CD14-positive monocyte (primary cell): Measurements from ENCODE around the gene FOXP1. TPM values are rescaled to one million over a fixed set of nuclear protein-coding genes. Genes with fewer than 3 reads are reported as not detected.

Source experiments
- DNase-seq, 3 donors: peaks; one replicate each; pipeline ENCODE4 v3.0.0-alpha.2; 2011 to 2022
- H2AFZ ChIP-seq: 2 replicates; pipeline ENCODE4 v1.6.0; 2012; ENCODE audit warnings: mild to moderate bottlenecking, low read depth, low read length, inconsistent platforms; ENCODE audit not compliant: insufficient read depth, poor library complexity, severe bottlenecking
- H3K27ac ChIP-seq, 2 donors: 1 replicate in 1 of 2; 2 replicates in 1 of 2; pipeline ENCODE4 v1.5.1; 2012 to 2013; ENCODE audit warnings: low read length in 2 of 2, control low read depth in 1 of 2, inconsistent platforms in 1 of 2, low read depth in 1 of 2, mild to moderate bottlenecking in 1 of 2
- H3K27me3 ChIP-seq, 2 donors: one replicate each; pipeline versions ENCODE4 v1.6.0 to v1.6.1; 2011 to 2013; ENCODE audit warnings: low read length in 2 of 2; ENCODE audit not compliant: control insufficient read depth in 2 of 2, insufficient read depth in 2 of 2
- H3K36me3 ChIP-seq, 2 donors: replicated peaks in 1 of 2; 1 replicate in 1 of 2; 2 replicates in 1 of 2; pipeline versions ENCODE4 v1.5.1 to v1.6.1; 2012 to 2013; ENCODE audit warnings: low read length in 2 of 2, control low read depth in 1 of 2, inconsistent platforms in 1 of 2, mild to moderate bottlenecking in 1 of 2; ENCODE audit not compliant: insufficient read depth in 2 of 2, control insufficient read depth in 1 of 2
- H3K4me1 ChIP-seq, 2 donors: 1 replicate in 1 of 2; 2 replicates in 1 of 2; pipeline versions ENCODE4 v1.5.1 to v1.6.1; 2012 to 2013; ENCODE audit warnings: low read length in 2 of 2, control low read depth in 1 of 2, inconsistent platforms in 1 of 2, mild to moderate bottlenecking in 1 of 2, moderate library complexity in 1 of 2; ENCODE audit not compliant: insufficient read depth in 2 of 2, control insufficient read depth in 1 of 2
- H3K4me2 ChIP-seq: replicated peaks from 2 replicates; pipeline ENCODE3; 2012; ENCODE audit warnings: low read length, moderate library complexity, mild to moderate bottlenecking; ENCODE audit not compliant: poor library complexity, severe bottlenecking; ENCODE audit errors: extremely low read depth
- H3K4me3 ChIP-seq, 3 experiments: fragments of 200-600 bp in 1 of 3; sonication (generic) in 1 of 3; replicated peaks in 1 of 3; 1 replicate in 2 of 3; 2 replicates in 1 of 3; pipeline ENCODE4 v1.5.1; 2011 to 2013; ENCODE audit warnings: low read length in 3 of 3, mild to moderate bottlenecking in 3 of 3, control low read depth in 2 of 3, low read depth in 2 of 3, inconsistent platforms in 1 of 3, moderate library complexity in 1 of 3
- H3K79me2 ChIP-seq: 2 replicates; pipeline ENCODE4 v1.6.0; 2012; ENCODE audit warnings: mild to moderate bottlenecking, control low read depth, inconsistent platforms, low read length, moderate library complexity; ENCODE audit not compliant: insufficient read depth
- H3K9ac ChIP-seq: 2 replicates; pipeline ENCODE4 v1.6.0; 2017; ENCODE audit warnings: low read length, mild to moderate bottlenecking; ENCODE audit not compliant: insufficient read depth, poor library complexity, severe bottlenecking
- H3K9me3 ChIP-seq, 2 donors: replicated peaks in 1 of 2; 1 replicate in 1 of 2; 2 replicates in 1 of 2; pipeline versions ENCODE4 v1.5.1 to v1.6.1; 2012 to 2013; ENCODE audit warnings: low read length in 2 of 2, control low read depth in 1 of 2; ENCODE audit not compliant: control insufficient read depth in 1 of 2, insufficient read depth in 1 of 2
- H4K20me1 ChIP-seq: 2 replicates; pipeline ENCODE4 v1.6.0; 2012; ENCODE audit warnings: mild to moderate bottlenecking, low read length, control low read depth, moderate library complexity; ENCODE audit not compliant: insufficient read depth
- H3K27ac Mint-ChIP-seq, 7 donors: one replicate each; pipeline ENCODE4 v1.8.0; 2020; ENCODE audit warnings: mild to moderate bottlenecking in 7 of 7, mixed read lengths in 7 of 7, moderate library complexity in 6 of 7, inconsistent platforms in 2 of 7
- H3K27me3 Mint-ChIP-seq, 3 donors: one replicate each; pipeline ENCODE4 v1.8.0; 2021 to 2022; ENCODE audit warnings: low read depth in 3 of 3, mild to moderate bottlenecking in 3 of 3, mixed read lengths in 3 of 3, moderate library complexity in 3 of 3, inconsistent platforms in 1 of 3
- H3K36me3 Mint-ChIP-seq, 2 donors: one replicate each; pipeline ENCODE4 v1.8.0; 2020; ENCODE audit warnings: mixed read lengths in 2 of 2, inconsistent platforms in 1 of 2, mild to moderate bottlenecking in 1 of 2
- H3K4me1 Mint-ChIP-seq: one replicate; pipeline ENCODE4 v1.8.0; 2020; ENCODE audit warnings: mild to moderate bottlenecking, mixed read lengths
- H3K4me3 Mint-ChIP-seq, 2 donors: one replicate each; pipeline ENCODE4 v1.8.0; 2020; ENCODE audit warnings: mild to moderate bottlenecking in 2 of 2, mixed read lengths in 2 of 2, moderate library complexity in 1 of 2
- H3K9me3 Mint-ChIP-seq, 7 donors: one replicate each; pipeline ENCODE4 v1.8.0; 2020 to 2022; ENCODE audit warnings: mixed read lengths in 7 of 7, mild to moderate bottlenecking in 6 of 7, moderate library complexity in 6 of 7, inconsistent platforms in 2 of 7
- CTCF ChIP-seq: fragments of 200-600 bp; IDR thresholded peaks from one replicate; pipeline ENCODE4 v1.8.0; 2022; ENCODE audit warnings: antibody characterized with exemption, mild to moderate bottlenecking
- WGBS: methylation state at CpG from one replicate; pipeline ENCODE4 v1.1.5; 2013; ENCODE audit warnings: missing lambda C conversion rate; ENCODE audit not compliant: insufficient coverage; 5-methylcytosine and 5-hydroxymethylcytosine counted together
- intact Hi-C, 2 donors: fragments of 100-400 bp; cut with micrococcal nuclease; formaldehyde crosslinking; loops; one replicate each; pipeline versions ENCODE4 v1.15.0 to v1.15.1; 2023
- polyA plus RNA-seq, 3 donors: library from polyadenylated mRNA; depleted of rRNA in 1 of 3; unstranded in 2 of 3; stranded (reverse) in 1 of 3; fragments of 300-500 nt in 2 of 3; fragments of >200 nt in 1 of 3; fragmentation: Illumina TruSeq in 2 of 3; gene quantifications; 1 replicate in 2 of 3; 2 replicates in 1 of 3; pipeline ENCODE4 v1.2.3, GENCODE V29; 2012 to 2021

Gene FOXP1
- polyA plus RNA-seq, 3 donors: 25.7 to 42.6 (median 27.8) TPM

- H3K4me1 ChIP-seq: peaks cover 90 to 100% of the 10 kb centered on the region in 2 donors
Measured at GRCh38 chr3:71545330-71545729, 38.2 kb downstream of the FOXP1 start.

GRCh38 chr3:71543371-71544016 lies 40.0 kb downstream of the FOXP1 start:
- TF ChIP-seq CTCF: no peak
- no peaks in the 10 kb centered on the region for H3K9me3 Mint-ChIP-seq
- peaks cover 3 to 8% of the 10 kb centered on the region in 2 donors for H3K36me3 Mint-ChIP-seq
- H3K79me2 ChIP-seq: peaks cover 75% of the 10 kb centered on the region
- H3K36me3 ChIP-seq: no peaks in the 10 kb centered on the region
- peak overlapping the region; percentile 69 for H2AFZ ChIP-seq
- H3K4me1 Mint-ChIP-seq: peaks cover 78% of the 10 kb centered on the region
- no peaks in the 10 kb centered on the region for H3K9me3 ChIP-seq
- DNase-seq: peak in 1 of 3 donors; percentile 19
- peak overlapping the region; percentile 91 to 97 (median 96) for H3K27ac Mint-ChIP-seq
- no peaks in the 10 kb centered on the region for H4K20me1 ChIP-seq
- peak overlapping the region; percentile 91 for H3K4me2 ChIP-seq
- WGBS: 29% methylated on average over 2 of the region's 3 CpGs
- peak overlapping the region; percentile 19 for H3K9ac ChIP-seq
- H3K27me3 Mint-ChIP-seq: no peaks in the 10 kb centered on the region
- H3K4me3 ChIP-seq: peak overlapping the region in 1 of 3 experiments; percentile 74
- H3K4me3 Mint-ChIP-seq: peak overlapping the region; percentile 80 to 91
- peaks cover 73 to 85% of the 10 kb centered on the region in 2 donors for H3K4me1 ChIP-seq
- H3K27ac ChIP-seq: peak overlapping the region; percentile 73 to 90
- intact Hi-C loops: loop anchor here (2.0 to 10.0 kb wide), 2 partner anchors 17 to 49 kb away; no protein-coding TSS in a partner anchor
- no peaks in the 10 kb centered on the region for H3K27me3 ChIP-seq

More at GRCh38 chr3:71545330-71545729, 38.2 kb downstream of the FOXP1 start:
- H3K4me3 Mint-ChIP-seq: no peak overlapping the region
- WGBS: no CpG with 5 or more reads among the region's 2 CpGs
- H3K27me3 Mint-ChIP-seq: no peaks in the 10 kb centered on the region
- no peak for DNase-seq
- peaks cover 75% of the 10 kb centered on the region for H3K79me2 ChIP-seq
- H4K20me1 ChIP-seq: no peaks in the 10 kb centered on the region
- peak overlapping the region in 1 of 2 donors; percentile 87 for H3K27ac ChIP-seq
- H3K9me3 ChIP-seq: no peaks in the 10 kb centered on the region
- peak overlapping the region in 1 of 7 donors; percentile 42 for H3K27ac Mint-ChIP-seq
- H3K36me3 Mint-ChIP-seq: peaks cover 0 to 4% of the 10 kb centered on the region in 2 donors
- H3K4me3 ChIP-seq: peak overlapping the region in 1 of 3 experiments; percentile 70
- no peaks in the 10 kb centered on the region for H3K9me3 Mint-ChIP-seq
- no peak overlapping the region for H3K9ac ChIP-seq
- peaks cover 88% of the 10 kb centered on the region for H3K4me1 Mint-ChIP-seq
- intact Hi-C loops: loop anchor here (2.0 to 10.0 kb wide), 5 partner anchors 19 to 103 kb away; partner anchors contain the start of gene FOXP1 (in 2 of the 2)
- no peaks in the 10 kb centered on the region for H3K27me3 ChIP-seq
- peak overlapping the region; percentile 76 for H3K4me2 ChIP-seq
- no peak overlapping the region for H2AFZ ChIP-seq
- H3K36me3 ChIP-seq: no peaks in the 10 kb centered on the region
- TF ChIP-seq CTCF: no peak
